GM19372 (cell line): Measurements from ENCODE around the gene BDNF.
"Not testable (repeated sequence)": the region's sequence is repeated elsewhere in the genome, so short reads cannot be mapped to it uniquely, and the experiment has no call there.

ENCODE experiments used
- ATAC-seq: cut with Tn5 transposase; IDR thresholded peaks from one replicate; pipeline ENCODE4 v1.9.1; 2021; ENCODE audit warnings: mild to moderate bottlenecking, low read depth, moderate library complexity; ENCODE audit not compliant: unreplicated experiment

Gene BDNF

DNA sequence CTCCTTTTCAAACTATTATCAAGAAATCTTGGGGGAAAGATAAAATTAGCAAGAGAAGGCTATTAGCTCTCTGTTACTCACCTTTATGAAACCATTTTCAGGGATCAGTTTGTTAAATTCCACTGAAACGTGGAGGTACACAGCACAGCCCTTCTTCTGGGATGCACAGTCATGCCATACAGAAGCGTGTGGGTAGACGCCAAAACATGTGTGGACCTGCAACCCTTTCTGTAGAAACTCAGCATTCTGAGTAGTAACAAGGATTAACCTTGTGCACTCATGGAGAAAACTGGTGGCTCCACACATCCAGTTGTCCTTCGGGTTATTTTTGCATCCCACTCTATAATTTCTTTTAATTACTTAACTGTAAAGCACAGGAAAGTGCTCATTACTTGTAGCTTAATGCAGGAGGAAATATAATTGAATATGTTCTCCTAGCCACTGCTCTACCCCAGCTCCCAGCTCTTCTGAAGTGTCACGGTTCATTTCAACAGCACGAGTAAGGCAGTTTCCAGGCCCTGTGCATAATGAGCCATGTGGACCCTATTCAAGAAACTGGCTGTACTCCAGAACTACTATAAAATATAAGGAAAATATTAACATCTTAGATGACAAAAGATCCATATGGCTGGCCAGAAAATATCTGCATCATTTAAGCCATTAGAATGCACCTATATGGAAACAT, 26.1 kb downstream of the BDNF start:
- no peak for ATAC-seq

DNA sequence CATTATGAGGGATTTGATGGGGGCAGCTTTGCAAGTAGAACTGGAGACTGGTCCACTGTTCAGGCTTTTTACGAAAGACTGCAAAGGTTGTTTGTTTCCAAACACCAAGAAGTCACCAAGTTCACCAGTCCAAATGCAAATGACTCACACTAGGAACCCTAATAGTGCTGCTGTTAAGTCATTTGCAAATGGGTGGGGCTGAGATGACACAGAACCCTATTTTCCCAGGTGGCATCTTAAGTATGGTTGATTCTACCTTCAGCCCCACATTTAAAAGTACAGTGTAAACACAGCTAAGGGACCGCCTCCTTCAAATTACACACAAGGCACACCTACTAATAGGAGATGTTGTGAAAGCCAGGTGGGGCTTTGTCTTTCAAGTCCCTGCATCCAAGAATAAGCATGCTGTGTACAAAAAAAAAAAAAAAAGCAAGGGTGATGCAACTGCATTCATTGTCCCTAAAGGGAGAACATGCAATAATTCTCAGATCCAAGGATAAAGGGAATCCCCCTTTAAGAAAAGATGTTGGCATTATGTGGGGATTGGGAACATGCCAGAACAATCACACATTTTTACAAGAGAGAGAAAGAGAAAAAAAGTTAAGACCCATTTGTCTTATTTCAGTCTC, 27.3 kb downstream of the BDNF start:
- ATAC-seq = no peak

DNA sequence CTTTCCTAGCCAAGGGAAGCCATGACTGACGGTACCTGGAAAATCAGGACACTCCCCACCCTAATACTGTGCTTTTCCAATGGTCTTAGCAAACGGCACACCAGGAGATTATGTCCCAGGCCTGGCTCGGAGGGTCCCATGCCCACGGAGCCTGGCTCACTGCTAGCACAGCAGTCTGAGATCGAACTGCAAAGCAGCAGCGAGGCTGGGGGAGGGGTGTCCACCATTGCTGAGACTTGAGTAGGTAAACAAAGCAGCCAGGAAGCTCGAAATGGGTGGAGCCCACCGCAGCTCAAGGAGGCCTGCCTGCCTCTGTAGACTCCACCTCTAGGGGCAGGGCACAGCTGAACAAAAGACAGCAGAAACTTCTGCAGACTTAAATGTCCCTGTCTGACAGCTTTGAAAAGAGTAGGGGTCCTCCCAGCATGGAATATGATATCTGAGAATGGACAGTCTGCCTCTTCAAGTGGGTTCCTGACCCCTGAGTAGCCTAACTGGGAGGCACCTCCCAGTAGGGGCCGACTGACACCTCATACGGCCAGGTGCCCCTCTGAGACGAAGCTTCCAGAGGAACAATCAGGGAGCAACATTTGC, 34.6 kb downstream of the BDNF start:
- ATAC-seq = not testable (repeated sequence)

DNA sequence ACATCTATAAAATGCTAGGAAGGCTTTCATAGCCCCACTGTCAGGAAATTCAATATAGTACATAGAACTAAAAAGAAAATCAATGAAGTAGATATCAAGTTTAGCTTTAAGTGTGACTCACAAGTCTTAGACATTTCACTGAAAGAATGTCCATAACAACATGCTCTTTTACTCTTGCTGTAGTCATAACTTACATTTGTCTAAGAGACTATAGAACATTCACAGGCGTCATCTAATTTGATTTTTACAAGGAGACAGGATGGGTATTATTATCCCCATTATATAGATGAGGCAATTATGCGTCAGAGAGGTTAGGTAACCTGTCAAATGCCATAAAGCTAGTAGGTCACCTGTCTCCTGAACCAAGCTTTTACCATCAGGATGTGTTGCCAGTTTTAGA, 36.9 kb downstream of the BDNF start:
- ATAC-seq = no peak

DNA sequence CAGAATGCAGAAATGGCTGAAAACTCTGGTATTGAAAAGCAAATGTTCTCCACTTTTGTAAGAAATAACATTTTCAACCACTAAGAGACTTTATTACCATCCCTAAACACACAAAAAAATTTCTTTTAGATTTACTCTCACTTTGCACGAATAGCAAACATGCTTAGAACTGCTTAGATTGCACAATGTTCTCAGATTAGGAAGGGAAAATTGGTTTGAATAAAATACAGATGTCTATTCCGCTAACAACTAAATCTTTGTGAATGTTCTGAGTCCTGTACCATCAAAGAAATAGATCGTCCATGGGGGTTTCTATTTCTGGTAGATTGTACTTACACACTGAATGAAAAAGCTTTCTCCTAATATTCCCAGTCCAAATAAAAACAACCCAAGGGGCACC, 40.1 kb downstream of the BDNF start:
- no peak for ATAC-seq

DNA sequence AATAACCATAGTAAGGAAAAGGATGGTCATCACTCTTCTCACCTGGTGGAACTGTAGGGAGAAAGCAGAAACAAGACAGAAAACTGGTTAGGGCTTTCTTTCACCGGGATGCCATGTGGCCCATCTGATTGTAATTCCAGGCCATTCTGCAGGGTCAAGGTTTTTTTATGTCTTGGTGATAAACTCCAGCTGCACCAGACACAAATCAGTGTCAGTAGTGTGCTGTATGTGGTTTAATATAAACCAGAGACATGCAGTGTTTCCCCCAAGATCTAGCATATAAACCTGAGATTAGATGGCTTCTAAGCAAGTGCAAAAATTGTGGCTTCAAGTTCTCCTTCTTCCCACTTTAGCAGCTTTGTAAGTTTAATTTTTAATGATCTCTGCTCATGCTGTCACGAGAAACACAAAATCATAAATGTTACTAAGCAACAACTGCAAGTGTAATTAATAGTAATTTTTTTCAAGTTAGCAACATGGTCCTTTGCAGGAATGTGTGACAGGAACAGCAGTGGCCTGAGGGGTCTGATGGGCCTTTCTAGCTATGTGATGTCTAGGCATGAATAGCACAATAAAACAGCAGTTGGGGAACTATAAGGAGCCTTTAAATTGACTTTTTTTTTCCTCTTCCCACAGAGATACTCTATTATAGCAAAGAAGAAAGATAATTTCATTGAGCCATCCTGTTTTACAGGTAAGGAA, 41.6 kb downstream of the BDNF start:
- ATAC-seq = no peak

DNA sequence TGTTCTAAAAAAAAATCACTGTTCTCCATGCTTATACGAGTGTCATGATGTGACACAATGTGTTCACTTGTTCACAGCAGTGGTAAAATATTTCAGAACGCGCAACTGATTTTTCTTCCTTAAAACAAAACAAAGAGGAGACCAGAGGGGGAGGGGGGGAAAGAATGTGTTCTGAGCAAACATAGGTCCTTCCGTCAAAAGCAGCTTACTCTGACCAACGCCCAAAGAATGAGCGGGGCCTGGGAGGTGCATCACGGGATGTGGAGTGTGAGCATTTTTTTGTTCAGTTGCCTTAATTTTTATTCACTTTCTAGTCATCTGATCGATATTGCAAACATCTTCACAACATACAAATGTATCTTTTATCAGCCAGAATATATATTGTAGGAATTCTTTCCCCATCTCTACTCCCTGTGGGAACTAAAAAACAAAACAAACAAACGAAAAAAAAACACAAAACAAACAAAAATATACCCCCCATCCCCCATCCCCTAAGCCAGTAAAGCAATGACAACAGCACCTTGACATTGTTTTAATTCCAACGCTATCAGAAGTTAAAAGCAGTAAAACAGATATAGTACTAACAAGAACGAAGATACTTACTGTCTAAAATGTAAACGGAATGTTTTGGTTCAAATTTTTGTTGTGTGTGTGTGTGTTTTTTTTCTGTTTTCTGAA, 43.3 kb downstream of the BDNF start:
- no peak for ATAC-seq

DNA sequence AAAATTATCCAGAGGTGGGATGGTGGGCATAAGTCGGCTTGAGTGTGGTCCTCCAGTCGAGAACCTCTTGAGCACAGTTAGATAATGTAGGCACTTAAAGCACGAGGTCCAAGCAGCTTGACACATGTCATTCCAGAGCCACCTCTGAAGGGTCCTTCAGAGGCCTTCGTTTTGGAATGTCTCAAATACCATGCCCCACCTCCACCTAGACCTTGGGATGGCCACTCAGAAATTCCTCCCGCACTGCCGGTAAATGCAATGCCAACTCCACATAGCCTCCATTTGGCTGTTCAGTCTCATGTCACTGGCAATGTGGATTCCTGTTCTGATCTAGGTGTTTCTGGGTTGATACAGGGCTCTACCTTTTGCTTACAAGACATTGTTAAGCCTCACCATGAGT, 43.9 kb downstream of the BDNF start:
- no peak for ATAC-seq

DNA sequence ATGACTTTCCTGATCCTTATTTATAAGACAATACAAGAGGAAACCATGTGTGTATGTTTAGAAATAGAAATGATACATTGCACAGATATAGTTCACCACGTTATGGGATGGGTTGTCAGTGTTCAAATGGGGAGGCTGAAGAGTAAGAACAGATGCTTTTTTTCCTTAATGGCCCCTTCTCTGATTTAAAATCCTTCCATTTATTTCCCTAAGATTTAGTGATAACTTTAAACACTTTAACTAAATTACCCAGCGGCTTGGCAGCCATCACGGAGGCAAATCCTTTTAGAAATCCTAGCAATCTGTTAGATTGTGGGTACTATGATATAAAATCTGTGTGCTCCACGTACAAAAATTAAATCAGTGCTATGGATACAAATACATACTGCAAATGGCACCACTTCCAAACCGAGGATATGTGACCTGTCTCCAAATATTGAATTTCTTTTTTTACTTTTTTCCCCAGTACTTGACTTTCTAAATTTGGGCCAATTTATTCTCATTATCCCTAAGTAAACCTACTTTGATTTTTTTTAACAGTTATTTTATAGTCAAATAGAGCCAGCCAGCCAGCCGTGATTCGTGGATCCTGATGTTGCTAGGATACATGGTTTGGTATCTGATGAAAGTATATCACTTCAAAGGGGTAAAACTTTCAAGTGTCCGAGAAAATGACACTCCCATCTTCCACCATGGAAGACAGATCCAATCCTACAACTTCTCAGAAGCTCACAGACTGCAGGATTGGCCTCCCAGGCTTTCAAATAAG, 46.1 kb downstream of the BDNF start:
- ATAC-seq = no peak

DNA sequence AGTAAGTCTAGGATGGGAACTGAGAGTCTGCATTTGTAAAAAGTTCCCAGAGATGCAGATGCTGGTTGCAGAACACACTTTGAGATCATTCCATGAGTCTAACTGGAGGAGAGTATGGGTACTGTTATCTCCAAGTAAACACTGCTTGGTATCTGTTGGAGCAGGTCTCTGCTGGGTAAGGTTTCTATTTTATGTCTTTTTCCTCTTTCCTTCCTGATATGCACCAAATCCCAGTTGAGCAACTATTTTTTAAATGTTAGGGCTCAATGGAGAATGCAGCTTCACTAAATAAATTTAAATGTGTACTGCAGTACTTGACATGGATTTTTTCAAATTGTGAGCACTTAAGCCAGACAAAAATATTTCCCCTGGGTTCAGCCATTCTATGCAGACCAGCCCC, 48.5 kb downstream of the BDNF start:
- no peak for ATAC-seq

DNA sequence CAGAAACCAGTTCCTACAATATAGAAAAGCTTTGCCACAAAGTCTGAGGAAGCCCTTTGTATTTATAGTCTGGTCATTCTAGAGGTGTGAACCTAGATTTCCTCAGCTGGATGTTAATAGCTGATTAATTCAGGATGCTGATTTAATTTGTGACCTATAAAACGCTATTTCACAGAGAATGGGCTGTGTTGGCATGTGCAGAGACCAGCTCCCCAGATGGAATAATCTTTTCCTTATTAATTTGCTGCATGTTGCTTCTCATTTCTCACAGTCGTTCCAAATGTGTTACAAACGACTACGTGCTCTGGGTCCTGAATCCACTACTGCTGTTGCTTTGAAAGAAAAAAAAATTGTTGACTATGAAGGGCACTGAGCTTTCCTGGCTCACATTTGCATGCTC, 49.3 kb downstream of the BDNF start:
- no peak for ATAC-seq

DNA sequence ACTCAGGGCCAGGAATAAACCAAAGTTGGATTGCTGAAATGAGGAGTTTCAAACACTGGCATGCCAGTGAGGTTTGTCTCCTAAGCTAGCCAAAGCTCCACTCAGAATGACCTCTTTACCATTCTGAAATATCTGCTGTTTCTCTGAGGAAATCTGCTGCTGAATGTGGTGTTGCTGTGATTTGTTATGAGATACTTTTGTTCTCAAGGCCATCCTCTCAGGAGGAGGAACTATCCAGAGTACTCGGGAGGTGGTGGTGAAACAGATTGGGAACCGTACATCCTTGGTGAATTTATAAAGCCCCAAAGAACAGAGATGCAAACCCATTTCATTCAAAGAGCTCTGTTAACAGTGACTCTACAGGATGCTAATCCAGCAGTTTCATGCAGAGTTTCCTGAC, 50.5 kb downstream of the BDNF start:
- no peak for ATAC-seq

DNA sequence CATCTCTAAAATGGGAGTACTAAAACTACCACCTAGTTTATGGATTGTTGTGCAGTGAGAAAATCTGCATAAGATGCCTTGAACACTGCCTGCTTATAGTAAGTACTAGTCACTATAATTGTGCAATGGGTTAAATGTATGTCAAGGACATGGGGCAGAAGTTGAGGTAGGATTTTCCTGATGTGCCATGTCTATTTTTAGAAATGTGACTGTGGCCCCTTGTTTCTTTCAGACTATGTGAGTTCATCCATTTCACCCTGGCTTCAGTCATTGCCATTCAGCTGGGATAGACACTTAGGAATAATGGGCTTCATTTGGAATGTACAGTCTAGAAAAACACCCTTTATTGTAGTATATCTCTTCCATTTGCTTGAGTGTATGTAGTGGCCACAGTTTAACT, 51.4 kb downstream of the BDNF start:
- no peak for ATAC-seq

DNA sequence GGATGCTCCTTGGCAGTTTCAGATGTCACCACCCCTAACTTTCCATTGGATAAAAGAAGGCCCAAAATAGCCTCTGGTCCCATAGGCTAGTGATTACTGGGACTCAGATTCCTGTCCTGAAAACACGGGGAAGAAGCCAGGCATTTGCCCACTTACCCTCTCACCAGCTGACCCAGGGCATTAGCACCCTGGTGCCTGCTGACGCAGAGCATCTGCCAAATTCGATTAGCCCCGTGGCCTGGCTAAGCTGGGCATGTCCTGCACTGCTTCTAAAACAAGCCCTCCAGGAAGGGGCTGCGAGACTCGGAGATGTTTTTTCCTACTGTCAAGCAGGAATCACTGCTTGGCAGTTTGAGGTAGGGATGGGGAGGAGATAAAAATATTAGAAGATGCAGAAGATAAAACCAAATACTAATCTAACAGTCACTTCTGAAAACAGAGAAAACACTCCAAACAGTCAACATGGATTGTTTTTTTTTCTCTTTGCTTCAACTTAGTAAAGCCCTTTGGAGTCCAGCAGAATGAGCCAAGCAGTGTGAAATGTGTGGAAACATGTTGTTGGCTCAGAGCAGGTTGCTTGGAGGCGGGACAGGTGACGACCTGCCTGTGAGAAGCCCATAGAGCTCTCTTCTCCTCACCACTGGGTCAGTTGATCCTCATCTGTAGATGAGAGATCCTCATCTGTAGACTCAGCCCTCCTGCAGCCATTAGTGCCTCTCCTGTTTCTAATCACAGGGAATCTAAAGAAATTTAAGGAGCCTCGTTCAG, 54.0 kb downstream of the BDNF start:
- ATAC-seq = no peak

DNA sequence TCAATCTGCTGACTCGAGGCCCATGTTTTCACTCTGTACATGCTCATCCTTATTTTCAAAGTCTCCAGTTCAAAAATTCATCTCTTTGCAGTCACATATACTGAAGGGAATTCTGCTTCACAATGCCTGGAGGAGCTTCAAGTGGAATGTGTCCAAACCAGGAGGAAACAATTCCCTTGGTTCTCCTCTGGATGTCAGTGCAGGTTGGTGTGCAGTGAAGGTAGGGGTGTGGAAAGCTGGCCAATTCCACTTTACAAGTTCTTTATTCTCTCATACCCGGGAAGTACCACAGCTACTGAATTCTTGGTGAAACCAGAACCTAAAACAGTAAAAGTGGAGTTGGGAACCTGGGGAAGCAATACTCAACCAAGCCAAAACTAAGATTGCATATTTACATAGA, 57.3 kb downstream of the BDNF start:
- no peak for ATAC-seq

DNA sequence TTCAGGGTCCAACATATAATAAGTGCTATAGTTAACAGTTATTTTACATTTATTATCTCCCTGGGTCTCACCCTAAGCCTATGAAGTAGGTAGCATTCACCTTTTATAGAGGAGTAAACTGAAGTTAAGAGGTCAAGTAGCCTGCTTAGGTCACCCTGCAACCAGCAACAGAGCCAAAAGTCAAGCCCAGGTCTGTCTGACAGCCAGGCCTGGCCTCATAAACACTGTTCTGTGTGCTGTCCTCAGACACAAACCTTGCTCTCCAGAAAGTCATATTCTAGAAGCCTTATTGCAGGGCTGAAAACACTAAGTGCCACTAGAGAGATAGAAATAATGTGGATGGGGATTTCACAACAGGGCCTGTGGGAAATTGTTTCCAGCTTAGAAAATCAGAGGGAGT, 59.3 kb downstream of the BDNF start:
- no peak for ATAC-seq

DNA sequence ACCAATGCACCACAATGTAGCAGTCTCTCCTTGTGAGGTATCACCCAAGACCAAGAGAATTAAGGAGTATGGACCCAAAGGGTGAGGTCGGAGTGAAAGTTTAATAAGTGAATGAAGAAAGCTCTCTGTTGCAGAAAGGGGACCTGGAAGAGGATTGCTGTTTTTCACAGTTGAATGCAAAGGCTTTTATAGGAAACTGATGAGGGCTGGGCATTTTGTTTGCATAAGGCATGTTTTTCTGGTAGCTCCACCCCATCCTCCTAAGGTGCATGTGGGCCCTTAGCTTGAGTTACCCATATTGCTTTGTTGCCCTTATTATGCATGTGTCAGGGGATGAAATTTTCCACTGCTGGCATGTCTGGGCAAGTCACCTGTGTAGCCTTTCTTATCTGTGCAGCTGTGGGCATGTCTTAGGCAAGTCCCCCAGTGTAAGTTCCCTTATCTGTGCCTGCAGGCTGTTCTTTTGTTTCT, 64.7 kb downstream of the BDNF start:
- ATAC-seq = no peak

DNA sequence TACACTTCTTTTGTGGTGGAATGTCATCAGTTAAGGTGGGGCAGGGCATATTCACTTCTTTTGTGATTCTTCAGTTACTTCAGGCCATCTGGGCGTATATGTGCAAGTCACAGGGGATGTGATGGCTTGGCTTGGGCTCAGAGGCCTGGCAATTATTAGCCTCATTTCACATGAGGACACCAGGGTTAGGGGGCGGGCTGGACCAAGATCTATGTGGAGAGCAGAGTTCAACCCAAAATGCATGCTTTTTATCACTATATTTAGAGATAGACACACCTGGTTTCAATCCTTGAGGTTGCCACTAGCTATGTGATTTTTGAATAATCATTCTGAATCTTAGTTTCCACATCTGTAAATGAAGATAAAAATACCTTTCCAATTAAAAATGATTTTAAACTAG, 65.5 kb downstream of the BDNF start:
- ATAC-seq = not testable (repeated sequence)

DNA sequence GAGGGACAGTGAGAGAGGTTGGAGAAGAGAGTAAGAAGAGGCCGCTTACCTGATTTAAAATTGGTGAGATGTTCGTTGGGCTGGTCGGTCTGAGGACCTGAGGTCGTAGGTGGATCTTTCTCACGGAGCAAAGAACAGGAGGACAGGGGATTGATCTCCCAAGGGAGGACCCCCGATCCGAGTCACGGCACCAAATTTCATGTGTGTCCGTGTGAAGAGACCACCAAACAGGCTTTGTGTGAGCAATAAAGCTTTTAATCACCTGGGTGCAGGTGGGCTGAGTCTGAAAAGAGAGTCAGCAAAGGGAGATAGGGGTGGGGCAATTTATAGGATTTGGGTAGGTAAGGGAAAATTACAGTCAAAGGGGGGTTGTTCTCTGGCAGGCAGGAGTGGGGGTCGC, 66.0 kb downstream of the BDNF start:
- not testable (repeated sequence) for ATAC-seq
